ENCODE results near the gene MPC1.

DNA sequence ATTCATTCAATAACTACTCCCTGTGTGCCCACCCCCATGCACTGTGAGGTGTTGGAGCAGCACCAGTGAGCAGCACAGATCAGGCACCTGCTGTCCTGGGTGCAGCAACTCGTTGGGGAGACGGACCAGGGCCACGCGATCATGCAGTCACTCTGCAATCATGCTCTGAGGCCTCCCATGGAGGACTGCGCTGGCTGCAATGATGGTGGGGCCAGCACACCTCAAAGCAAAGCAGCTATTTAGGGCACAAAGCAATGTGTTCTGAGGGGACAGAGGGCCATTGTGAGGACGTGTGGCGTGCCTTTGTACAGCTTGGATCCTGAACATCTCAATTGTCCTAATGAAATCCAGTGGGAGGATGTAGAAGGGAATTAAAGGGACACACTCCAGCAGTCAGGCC is 41.0 kb upstream of the MPC1 start:
- no peak for TF ChIP-seq POLR2A (IDR thresholded peaks at IDR 0.05; ENCODE audit: low read length)
- TF ChIP-seq GATA1 (IDR thresholded peaks at IDR 0.05; ENCODE audit: low read depth, low read length) = no peak

All from erythroblast (primary cell).